ENCODE data around the gene LRRIQ1. TPM values are rescaled to one million over a fixed set of nuclear protein-coding genes. Genes with fewer than 3 reads are reported as not detected.
"Not testable (repeated sequence)": the region's sequence is repeated elsewhere in the genome, so short reads cannot be mapped to it uniquely, and the experiment has no call there.

LRRIQ1 gene
- polyA plus RNA-seq, 12 donors: 0.32 to 1.9 (median 0.64) TPM; not detected in 2

DNA sequence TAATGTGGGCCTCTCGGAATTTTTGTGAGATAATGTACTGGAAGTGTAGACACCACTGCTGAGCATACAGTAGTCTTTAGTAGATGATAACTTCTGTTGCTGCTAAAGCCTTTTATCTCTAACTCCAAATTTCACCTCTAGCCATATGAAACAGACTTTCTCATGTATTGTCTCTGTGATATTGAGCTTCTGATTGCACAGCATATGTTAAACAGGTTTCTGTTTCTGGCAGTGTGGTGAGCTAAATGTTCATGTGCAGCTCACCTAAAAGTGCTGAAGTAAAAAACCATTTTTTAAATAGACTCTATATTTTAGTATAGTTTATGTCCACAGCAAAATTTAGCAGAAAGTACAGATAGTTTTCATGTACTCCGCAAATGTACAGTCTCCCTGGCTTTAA is 154.6 kb downstream of the LRRIQ1 start:
- no peak for DNase-seq

DNA sequence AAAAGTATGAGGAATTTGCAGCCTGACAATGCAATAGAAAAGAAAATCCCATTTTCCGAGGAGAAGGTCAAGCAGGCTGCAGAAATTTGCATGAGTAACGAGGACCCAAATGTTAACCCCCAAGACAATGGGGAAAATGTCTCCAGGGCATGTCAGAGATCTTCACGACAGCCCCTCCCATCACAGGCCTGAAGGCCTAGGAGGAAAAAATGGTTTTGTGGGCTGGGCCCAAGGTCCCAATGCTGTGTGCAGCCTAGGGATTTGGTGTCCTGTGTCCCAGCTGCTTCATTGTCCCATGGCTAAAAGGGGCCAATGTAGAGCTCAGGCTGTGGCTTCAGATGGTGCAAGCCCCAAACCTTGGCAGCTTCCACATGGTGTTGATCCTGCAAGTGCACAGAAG is 167.7 kb downstream of the LRRIQ1 start:
- not testable (repeated sequence) for DNase-seq

- DNase-seq: no peak
These were observed 170.4 kb downstream of the LRRIQ1 start for GRCh38 chr12:85206543-85206942.

- not testable (repeated sequence) for DNase-seq
These were observed 188.2 kb downstream of the LRRIQ1 start for GRCh38 chr12:85224339-85224738.

DNA sequence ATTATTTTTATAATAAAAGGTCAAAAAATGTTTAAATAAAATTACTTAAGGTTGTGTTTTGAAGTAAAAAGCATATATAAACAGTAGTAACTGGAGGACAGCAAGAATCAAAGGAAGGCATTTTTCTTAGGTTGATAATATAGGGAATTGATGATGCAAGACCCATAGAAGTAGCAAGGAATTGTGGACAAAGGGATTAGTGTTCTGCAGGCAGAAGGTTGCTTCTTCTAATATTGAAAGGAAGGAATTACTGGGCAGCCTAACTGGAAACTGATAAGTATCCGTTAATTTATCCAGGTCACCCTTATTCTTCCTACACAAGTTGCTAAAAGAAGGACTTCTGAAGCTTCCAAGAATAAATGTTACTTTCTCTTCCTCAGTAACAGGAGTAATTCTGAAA is 189.3 kb downstream of the LRRIQ1 start:
- no peak for DNase-seq

DNA sequence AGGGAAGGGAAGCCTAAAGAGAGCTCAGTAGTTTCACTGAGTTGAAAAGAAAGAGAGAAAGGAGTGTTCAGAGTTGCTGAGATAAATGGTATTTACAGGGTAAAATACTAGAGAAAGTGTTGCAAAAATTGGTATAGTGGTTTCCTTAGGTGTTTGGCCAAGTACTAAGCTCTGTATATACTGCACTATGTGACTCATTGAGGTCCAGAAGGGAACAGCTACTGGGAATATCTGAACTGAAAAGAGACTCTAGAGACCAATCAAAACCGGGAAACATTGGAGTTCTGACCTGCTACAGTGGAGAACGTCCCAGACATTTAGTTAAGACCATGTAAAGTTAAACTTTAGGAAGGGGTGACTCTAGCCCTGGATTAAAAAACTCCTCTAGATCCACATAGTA is 201.2 kb downstream of the LRRIQ1 start:
- DNase-seq: no peak

DNA sequence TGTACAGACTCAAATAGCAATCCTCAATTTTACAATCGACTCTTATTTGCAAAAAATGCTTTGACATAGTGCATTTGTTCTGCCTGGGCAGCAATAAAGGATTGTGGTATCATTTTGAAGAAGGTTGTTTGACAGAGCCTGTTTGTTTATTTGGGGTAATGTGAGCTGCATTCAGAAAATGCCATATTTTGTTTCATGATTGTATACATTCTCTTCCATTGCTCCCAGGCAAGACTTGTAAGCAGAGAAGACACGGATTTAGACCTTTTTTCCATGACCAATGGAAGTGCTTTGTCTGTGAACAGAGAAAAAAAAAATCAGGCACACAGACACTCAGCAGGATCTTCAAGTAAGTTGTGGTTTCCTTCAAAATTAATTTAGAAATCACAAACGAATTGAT is 208.4 kb downstream of the LRRIQ1 start:
- no peak for DNase-seq

- no peak for DNase-seq
These were observed 217.7 kb downstream of the LRRIQ1 start for GRCh38 chr12:85253853-85254252.

- DNase-seq: no peak
These were observed 221.5 kb downstream of the LRRIQ1 start for GRCh38 chr12:85257671-85258070.

- DNase-seq: no peak
These were observed 224.3 kb downstream of the LRRIQ1 start for GRCh38 chr12:85260447-85260846.

GRCh38 chr12:85260896-85261295 is 224.7 kb downstream of the LRRIQ1 start:
- no peak for DNase-seq

DNA sequence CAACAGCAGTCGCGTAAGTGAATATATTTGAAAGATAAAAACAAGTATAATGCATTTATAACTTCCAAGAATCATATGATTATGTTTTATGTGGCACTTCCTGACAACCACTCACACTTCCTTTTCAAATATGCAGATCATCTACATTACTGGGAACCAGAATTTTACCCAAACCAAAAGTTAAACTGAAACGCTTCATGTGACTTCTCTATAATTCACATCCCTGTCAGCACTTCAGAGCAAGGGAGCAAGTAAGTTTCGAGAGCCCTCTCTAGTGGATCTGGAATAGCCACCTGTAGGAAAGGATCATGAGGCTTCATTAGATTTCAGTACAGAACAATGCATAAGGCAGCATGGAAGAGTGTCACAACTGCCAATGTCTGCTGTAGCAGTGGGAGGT is 230.2 kb downstream of the LRRIQ1 start:
- no peak for DNase-seq

DNA sequence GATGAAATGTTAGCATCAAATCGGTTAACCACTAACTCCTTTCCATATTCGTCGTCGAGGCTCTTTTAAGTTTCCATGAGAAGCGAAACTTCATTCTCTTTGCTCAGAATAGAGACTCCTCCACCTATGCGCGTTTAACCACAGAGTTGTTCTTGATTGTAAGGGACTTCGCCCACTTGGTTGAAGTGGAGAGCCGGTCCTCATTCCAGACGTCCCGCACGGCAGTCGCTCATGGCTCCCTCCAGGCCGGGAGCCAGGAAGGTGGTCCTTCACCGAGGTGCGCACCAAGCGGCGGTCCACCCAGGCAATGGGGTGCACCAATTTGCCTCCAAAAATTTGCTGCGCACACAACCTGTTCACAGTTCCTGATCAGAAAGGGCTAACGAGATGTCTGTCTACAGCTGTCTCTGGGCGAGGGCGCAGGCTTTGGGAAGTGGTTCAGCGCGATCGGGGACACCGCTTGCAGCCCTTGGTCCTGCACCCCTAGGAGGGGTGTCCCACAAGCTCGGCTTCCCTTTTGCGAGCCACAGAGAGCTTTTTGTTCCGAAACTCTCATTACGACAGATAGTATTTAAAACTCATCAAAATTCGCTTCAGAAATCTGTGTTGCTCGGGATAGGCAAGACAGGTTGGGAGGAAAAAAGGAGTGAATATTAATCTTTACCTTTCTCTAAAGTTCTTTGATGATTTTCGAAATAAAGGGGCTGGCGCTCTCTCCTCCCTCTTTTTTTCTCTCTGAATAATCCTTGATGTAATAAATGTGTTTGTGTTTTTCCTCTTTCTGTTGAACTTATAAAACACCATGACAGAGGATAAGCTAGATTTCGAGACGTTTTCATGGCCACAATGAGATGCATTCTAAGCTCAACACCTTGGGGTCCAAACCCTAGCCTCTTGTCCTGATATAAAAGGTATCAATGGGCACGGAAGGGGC is 237.5 kb downstream of the LRRIQ1 start:
- DNase-seq: no peak

DNA sequence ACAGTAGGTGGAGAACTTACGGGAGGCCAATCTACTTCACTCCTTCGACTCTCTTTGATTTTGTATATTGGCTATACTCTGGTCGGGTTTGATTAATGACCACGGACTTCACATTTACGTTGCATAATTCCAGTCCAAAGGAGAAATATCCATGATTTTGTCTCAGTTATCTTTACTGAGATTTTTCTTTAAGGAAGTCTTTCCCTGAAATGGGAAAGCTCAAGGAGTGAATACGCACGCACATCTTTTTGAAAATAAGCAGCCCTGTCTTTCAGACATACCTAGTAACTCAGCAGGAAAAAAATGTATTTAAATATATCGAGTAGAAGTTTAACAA is 238.1 kb downstream of the LRRIQ1 start:
- no peak for DNase-seq

DNA sequence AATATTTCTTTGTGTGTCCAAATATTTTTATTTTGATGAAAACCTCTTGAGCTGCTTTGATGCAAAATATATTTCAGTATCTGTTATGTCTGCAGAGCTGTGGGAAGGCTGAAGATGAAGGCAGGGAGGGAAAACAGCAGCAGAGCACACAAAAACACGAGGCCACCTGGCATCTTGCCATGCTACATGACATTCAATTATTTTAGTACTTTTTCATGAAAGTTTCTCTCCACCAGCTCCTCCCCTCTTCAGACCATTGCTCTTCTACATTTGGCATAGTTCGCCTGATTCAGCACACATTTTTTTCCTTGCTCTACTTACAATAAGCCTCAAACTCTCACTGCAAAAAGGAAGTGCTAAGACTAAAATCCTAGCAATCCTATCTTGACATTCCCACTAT is 239.2 kb downstream of the LRRIQ1 start:
- no peak for DNase-seq

DNA sequence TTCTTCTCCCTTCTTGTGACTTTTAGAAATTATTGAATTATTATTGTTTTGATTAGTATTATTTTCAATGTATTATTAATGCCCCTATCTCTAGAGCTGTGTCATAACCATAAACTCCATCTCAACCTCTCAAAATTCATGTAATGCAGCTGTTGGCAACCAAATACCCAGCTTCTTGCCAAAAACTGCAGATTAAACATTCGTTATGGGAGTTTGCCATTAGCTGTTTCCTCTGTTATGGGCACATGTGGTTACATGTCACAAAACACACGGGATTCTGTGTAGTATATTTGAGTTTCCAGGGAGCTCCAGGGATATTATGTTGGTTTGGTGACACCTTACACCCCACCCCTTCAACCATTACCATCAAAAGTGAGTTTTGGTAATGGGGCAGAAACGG is 241.0 kb downstream of the LRRIQ1 start:
- DNase-seq: no peak

- DNase-seq: no peak
These were observed 241.9 kb downstream of the LRRIQ1 start for GRCh38 chr12:85277900-85278597.

DNA sequence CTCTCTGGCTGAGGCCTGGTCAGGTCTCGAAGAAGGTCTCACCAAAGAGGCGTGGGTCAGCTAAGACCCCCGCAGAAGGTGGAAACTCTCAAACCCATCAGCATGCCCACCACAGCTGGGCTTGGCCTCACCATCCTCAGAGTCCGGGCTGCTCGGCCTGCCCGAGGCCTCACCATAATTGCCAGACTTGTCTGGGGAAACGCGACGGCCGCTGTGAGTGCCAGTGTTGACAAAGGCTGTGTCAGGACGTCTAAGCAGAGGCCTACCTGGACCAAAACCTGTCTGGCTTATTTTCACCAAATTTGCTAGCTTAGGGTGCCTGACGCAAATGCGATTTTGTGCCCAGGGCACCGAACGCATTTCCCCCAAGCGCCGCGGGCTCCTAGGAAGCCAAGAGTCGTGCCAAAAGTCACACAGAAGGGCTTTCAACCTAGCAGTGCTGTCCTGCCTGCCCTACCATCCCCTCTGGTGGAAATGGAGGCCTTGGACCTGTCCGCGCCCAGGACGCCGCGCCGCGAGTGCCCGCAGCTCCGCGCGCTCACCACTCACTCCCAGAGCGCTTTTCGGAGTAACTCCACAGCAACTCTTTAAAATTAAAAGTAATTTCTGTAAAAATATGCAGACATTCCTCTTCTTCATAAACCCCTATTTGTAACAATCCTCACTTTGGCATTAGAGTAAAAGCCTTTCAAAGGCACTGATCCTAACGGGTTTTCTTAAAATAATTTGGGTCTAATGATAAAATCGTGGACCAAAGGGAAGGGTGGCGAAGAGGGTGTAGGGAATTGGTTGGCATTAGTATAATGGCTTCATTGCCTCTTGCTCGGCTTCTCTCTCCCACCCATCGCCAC is 242.7 kb downstream of the LRRIQ1 start:
- no peak for DNase-seq

GRCh38 chr12:85279449-85280164 is 243.5 kb downstream of the LRRIQ1 start:
- no peak for DNase-seq

DNA sequence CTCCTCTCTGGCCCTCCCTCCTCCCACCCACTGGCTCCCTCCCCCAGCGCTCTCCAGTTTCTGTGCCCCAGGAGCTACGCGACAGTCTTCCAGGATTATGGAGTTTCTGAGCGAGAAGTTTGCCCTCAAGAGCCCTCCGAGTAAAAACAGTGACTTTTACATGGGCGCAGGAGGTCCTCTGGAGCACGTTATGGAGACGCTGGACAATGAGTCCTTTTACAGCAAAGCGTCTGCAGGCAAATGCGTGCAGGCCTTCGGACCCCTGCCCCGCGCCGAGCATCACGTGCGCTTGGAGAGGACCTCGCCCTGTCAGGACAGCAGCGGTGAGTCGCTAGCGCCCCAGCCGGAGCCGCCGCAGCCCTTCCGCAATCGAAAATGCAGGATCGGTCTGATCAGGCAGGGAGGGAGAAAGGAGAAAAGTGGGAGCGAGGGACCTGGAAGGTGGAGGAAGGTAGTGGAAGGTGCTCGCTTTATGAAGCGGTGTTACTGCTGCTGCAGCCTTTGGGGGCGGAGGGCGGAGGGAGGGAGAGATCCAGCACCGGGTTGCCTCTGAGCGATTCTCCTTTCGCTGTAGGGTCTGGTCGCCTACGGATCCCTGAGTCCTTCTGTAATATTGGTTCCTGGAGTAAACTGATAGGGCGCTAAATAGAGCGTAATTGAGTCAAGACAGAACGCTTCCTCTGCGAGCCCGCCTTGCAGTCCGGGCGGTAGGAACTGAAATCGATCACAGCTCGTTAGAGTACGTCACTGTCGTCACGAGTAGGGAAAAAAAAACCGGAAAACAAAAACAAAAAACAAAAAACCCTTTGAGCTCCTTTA is 244.2 kb downstream of the LRRIQ1 start, which contains the start of gene ALX1:
ALX1 (plus strand) TSS at position 56 of the 819 bp plus-strand sequence; CDS start at position 98, 42 bp downstream.
- peak; percentile 37 for DNase-seq
